A673 (cell line): Measurements from ENCODE around the gene BEAN1.

Experiments used
- CTCF ChIP-seq: fragments of 300-800, 200-600 bp; sonication (generic); conservative IDR thresholded peaks from 2 replicates; pipeline ENCODE4 v1.5.1; 2017; ENCODE audit warnings: low read depth, mild to moderate bottlenecking, antibody characterized with exemption, low read length, moderate library complexity, mixed read lengths
- EZH2 ChIP-seq: fragments of 200-600 bp; sonication (generic); IDR thresholded peaks from 2 replicates; pipeline ENCODE4 v1.6.1; 2017; ENCODE audit warnings: borderline replicate concordance, low read depth, mild to moderate bottlenecking, mixed read lengths, antibody characterized with exemption, low read length; ENCODE audit not compliant: poor library complexity, severe bottlenecking

DNA sequence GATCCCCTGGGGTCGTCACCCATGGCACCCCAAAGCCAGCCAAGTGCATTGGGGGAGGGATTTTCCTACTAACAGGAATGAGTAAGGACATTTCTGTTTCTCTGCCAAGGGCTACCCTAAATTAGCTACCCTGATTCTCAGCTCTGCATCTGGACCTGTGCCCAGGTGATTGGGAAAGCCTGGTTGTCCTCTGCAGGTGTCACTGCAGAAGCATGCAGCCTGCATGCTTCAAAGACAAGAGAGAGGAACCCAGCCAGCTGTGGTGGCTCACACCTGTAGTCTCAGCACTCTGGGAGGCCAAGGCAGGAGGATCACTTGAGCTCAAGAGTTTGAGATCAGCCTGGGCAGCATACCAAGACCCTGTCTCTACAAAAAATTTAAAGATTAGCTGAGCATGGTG, 19.6 kb downstream of the BEAN1 start:
- TF ChIP-seq CTCF (no peak), EZH2 (no peak)
